ENCODE measurements around the gene ZNF385B.

ZNF385B gene

DNA sequence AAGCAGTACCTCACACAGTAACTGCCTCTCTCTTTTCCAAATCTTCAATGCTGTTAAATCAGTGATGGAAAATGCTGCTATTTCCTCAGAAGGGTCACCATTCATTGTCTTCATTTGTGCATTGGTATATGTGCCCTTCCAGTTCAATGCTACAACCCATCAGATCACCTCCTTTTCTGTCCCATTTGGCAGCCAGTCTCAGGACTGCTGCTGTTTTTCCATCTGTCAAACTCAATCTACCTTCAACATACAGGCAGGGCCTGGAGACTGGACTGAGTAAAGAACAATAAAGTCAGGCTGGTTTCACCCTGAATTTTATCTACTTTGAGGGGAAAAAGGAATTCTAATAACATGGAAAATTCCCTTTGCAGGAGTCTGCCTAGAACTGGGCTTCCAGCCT lies 17.9 kb downstream of the ZNF385B start:
- no peaks in the 10 kb centered on the region for H3K36me3 ChIP-seq
- no peaks in the 10 kb centered on the region for H3K9me3 ChIP-seq
- H3K27me3 ChIP-seq: no peaks in the 10 kb centered on the region
- TF ChIP-seq, protein P1, sequence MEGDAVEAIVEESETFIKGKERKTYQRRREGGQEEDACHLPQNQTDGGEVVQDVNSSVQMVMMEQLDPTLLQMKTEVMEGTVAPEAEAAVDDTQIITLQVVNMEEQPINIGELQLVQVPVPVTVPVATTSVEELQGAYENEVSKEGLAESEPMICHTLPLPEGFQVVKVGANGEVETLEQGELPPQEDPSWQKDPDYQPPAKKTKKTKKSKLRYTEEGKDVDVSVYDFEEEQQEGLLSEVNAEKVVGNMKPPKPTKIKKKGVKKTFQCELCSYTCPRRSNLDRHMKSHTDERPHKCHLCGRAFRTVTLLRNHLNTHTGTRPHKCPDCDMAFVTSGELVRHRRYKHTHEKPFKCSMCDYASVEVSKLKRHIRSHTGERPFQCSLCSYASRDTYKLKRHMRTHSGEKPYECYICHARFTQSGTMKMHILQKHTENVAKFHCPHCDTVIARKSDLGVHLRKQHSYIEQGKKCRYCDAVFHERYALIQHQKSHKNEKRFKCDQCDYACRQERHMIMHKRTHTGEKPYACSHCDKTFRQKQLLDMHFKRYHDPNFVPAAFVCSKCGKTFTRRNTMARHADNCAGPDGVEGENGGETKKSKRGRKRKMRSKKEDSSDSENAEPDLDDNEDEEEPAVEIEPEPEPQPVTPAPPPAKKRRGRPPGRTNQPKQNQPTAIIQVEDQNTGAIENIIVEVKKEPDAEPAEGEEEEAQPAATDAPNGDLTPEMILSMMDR (IDR thresholded peaks at IDR 0.05): no peak
- no peaks in the 10 kb centered on the region for H3K4me1 ChIP-seq (ENCODE audit: control insufficient read depth in 1 of 2, insufficient read depth in 1 of 2, low read depth in 1 of 2, low read length in 1 of 2)
- no peak overlapping the region for H3K4me3 ChIP-seq (ENCODE audit: low read depth in 1 of 2, low read length in 1 of 2)
- no peak overlapping the region for H3K27ac ChIP-seq

DNA sequence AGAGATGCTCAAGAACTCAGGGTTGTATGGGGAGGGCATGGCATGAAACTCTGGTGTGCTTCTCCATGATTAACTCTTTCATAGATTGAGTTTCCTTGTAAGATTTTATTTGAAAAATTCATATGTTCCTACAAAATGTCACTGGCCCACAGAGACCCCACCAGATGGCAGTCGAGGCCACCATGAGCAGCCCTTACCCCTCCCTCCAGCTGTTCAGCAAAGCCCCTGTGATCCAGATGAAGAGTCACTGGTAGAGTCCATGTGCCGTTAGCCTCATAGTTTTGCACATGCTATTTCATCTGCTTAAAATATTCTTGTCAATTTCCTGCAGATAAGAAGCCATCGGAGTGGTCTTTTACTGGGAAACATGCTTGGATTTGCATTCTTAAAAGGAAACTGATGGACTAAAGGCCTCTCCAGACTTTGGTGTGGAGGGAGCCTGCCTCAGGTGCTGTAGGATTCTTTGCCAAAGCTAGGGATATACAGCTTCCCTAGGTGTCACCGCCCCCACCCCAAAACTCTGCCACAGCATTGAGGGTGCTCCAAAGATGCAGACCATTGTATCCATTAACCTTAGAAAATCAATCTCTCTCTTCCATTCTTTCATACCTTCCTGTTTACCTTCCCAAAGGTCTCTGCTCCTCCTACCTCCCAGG lies 18.8 kb downstream of the ZNF385B start:
- Histone ChIP-seq H3K4me3 (ENCODE audit: low read depth in 1 of 2, low read length in 1 of 2) (no peak overlapping the region), H3K36me3 (no peaks in the 10 kb centered on the region), H3K4me1 (ENCODE audit: control insufficient read depth in 1 of 2, insufficient read depth in 1 of 2, low read depth in 1 of 2, low read length in 1 of 2) (no peaks in the 10 kb centered on the region), H3K27me3 (no peaks in the 10 kb centered on the region), H3K9me3 (no peaks in the 10 kb centered on the region), H3K27ac (no peak overlapping the region)
- TF ChIP-seq, protein P1 (IDR thresholded peaks at IDR 0.05): no peak

DNA sequence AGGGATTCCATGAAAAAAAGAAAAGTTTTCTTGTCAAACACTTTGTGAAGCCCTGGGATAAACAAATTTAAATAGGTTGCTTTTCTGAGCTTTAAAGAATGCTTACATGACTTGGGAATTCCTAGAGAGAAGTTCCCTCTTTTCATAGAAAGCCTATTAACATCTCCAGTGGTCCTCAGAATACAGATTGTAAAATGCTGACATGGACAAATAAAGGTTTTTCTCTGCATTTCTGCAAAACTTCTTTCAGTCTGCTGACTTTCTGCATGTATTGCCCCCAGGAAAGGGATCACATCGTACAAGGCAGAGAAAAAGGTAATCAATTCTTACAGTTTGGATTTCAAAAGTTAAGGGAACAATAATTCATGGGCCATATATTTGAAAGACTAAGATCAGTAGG lies 20.6 kb downstream of the ZNF385B start:
- no peaks in the 10 kb centered on the region for H3K36me3 ChIP-seq
- H3K4me3 ChIP-seq (ENCODE audit: low read depth in 1 of 2, low read length in 1 of 2): no peak overlapping the region
- no peak overlapping the region for H3K27ac ChIP-seq
- H3K9me3 ChIP-seq: no peaks in the 10 kb centered on the region
- H3K4me1 ChIP-seq (ENCODE audit: control insufficient read depth in 1 of 2, insufficient read depth in 1 of 2, low read depth in 1 of 2, low read length in 1 of 2): no peaks in the 10 kb centered on the region
- TF ChIP-seq, protein P1 (IDR thresholded peaks at IDR 0.05): no peak
- H3K27me3 ChIP-seq: no peaks in the 10 kb centered on the region

DNA sequence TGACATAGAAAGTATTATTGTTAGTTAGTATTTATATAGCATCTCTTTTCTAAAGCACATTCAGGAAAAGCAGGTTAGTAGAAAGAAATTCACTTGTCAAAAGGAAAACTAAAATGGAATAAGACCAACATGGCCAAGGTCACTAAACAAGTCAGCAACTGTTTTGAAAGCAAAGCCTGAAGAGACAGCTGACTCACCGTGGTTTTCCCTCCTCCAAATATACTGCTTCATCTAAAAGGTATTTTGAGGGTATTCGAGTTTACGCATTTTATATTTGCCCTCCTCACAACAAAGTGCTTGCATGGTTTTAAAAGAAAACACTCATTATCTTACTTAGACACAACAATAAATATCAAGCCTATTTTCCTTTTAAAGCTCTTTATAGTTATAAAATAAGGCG lies 24.0 kb downstream of the ZNF385B start:
- no peak overlapping the region for H3K27ac ChIP-seq
- H3K9me3 ChIP-seq: no peaks in the 10 kb centered on the region
- no peaks in the 10 kb centered on the region for H3K27me3 ChIP-seq
- H3K4me3 ChIP-seq (ENCODE audit: low read depth in 1 of 2, low read length in 1 of 2): no peak overlapping the region
- H3K36me3 ChIP-seq: no peaks in the 10 kb centered on the region
- TF ChIP-seq, protein P1 (IDR thresholded peaks at IDR 0.05): no peak
- H3K4me1 ChIP-seq (ENCODE audit: control insufficient read depth in 1 of 2, insufficient read depth in 1 of 2, low read depth in 1 of 2, low read length in 1 of 2): no peaks in the 10 kb centered on the region

DNA sequence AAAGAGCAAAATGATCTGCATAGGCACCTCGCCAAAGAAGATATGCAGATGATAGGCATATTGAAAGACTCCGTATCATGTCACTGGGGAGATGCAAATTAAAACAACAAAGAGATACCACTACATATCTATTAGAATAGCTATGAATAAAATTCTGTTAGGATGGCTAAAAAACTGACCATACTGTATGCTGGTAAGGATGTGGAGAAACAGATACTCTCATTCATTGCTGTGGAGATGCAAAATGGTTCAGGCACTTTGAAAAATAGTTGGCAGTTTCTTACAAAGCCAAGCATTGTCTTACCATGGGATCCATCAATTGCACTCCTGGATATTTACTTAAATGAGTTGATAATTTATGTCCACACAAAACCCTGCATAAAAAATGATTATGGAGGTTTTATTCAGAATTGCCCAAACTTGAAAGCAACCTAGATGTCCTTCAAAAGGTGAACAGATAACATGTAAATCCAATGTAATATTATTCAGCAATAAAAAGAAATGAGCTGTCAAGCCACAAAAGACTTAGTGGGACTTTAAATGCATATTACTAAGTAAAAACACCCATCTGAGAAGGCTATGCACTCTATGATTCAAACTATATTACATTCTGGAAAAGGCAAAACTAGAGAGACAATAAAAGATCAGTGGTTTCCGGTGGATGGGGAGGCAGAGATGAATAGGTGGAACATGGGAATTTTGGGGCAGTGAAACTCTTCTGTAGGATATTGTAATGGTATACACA lies 31.2 kb downstream of the ZNF385B start:
- TF ChIP-seq, protein P1 (IDR thresholded peaks at IDR 0.05): no peak

More for the DNA sequence above, 31.2 kb downstream of the ZNF385B start:
- Histone ChIP-seq H3K36me3 (no peaks in the 10 kb centered on the region), H3K4me1 (ENCODE audit: control insufficient read depth in 1 of 2, insufficient read depth in 1 of 2, low read depth in 1 of 2, low read length in 1 of 2) (no peaks in the 10 kb centered on the region), H3K4me3 (ENCODE audit: low read depth in 1 of 2, low read length in 1 of 2) (no peak overlapping the region), H3K27ac (no peak overlapping the region), H3K27me3 (no peaks in the 10 kb centered on the region), H3K9me3 (no peaks in the 10 kb centered on the region)
